HG03139 (cell line): Measurements from ENCODE around the gene APPL2.

Experiments
- ATAC-seq: cut with Tn5 transposase; IDR thresholded peaks from one replicate; pipeline ENCODE4 v1.9.1; 2021; ENCODE audit not compliant: unreplicated experiment

The APPL2 gene

GRCh38 chr12:105141320-105141922 is 94.6 kb downstream of the APPL2 start:
- ATAC-seq = no peak

GRCh38 chr12:105138248-105138647 is 97.7 kb downstream of the APPL2 start:
- ATAC-seq = no peak
